DMS79 (cell line): ENCODE measurements around the gene PLK5.
"Not testable (repeated sequence)": the region's sequence is repeated elsewhere in the genome, so short reads cannot be mapped to it uniquely, and the experiment has no call there.

Source experiments
- DNase-seq: peaks from one replicate; lab custom pipeline; 2025; lab: John Stamatoyannopoulos, UW

PLK5 gene

DNA sequence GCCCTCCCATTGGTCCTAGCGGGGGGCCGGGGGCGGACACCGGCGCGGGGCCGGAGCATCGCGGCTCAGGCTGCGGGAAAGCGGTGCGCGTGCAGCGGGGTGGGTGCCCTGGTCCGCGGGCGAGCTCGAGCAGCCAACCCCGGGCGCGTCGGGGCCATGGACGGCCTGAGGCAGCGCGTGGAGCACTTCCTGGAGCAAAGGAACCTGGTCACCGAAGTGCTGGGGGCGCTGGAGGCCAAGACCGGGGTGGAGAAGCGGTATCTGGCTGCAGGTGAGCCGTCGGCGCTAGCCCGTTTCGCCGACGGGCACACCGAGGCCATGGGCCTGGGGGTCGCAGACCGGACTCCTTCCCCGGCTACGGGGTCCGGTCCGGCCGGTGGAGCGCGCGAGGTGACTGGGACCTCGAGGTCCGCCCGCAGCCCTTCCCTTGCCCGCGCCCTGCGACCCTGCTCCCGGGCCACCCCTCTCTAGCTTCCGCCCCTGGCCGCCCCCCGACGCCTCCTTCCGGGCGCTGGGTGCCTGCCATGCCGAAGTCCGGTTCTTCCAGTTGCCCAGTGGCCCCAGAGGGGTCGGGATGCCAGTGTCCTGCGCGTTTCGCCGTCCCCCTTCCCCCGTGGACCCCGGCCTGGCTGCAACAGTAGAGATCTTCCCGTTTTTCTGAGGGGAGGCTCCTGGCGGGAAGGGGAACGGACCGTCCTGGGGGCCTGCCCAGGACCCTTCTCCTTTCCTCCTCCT, 32.6 kb upstream of the PLK5 start, which contains the start of gene REEP6:
Gene REEP6, plus strand, starts transcription at position 68 of the 735 bp plus-strand sequence. Its CDS starts 89 bp downstream, at position 157.
- no peak for DNase-seq

DNA sequence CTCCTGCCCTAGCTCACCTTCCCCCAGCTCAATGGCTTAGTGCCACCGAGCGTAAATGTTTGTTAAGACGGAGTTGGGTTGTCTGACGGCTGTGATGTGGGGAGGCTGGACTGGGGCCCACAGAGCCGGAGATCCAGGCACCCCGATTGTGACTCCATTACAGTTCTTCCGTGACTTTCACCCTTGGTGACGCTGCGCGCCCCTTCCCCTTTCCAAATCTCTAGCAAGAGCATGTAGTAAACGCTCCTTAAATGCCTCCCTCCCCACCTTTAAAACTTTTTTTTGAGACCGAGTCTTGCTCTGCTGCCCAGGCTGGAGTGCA, 32.1 kb upstream of the PLK5 start:
- no peak for DNase-seq

DNA sequence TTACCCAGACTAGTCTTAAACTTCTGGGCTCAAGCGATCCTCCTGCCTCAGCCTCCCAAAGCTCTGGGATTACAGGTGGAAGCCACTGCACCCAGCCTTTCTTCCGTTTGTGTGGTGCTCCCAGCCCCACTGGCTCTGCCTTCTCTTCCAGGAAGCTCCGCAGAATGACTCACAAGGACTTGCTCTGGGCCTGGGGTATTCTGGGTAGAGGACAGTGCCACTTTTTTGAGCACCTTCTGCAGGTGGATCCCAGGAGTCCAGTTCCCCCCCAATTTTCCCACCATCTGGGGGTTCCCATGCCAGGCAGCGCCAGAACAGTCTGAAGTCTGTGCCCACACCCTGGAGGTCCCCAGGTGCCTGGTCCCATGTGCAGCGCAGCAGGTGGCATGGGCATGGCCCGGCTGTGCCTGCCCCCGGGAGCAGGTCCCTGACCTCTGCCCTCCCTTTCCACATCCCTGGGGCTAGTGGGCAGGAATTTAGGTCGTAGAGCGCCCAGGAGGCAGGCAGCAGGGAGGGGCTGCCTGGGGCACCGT, 31.3 kb upstream of the PLK5 start:
- no peak for DNase-seq

DNA sequence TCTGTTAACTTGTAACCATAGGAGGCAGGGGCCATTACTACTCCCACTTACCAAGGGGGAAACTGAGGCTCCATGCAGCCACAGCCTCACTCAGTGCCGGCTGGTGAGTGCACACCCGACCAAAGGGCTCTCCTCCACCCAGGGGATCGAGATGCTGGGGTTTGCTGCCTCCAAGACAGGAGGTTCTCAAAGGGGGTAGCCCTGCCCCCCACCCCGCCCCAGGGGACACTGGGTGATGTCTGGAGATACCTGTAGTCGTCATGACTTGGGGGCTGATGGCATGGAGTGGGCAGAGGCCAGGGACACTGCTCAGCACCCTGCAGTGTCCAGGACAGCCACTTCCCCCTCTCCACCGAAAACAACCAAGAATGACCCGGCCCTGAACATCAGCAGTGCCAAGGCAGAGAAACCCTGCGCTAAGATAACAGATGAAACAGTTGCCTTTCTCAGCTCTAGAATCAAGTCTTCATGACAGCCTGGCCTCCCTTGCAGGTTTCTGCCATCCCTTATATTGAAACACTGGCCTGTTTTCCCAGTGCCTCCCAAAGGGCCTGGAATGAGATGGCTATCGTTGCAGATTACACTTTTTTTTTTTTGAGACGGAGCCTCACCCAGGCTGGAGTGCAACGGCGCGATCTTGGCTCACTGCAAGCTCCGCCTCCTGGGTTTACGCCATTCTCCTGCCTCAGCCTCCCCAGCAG, 29.6 kb upstream of the PLK5 start:
- DNase-seq, result no peak

DNA sequence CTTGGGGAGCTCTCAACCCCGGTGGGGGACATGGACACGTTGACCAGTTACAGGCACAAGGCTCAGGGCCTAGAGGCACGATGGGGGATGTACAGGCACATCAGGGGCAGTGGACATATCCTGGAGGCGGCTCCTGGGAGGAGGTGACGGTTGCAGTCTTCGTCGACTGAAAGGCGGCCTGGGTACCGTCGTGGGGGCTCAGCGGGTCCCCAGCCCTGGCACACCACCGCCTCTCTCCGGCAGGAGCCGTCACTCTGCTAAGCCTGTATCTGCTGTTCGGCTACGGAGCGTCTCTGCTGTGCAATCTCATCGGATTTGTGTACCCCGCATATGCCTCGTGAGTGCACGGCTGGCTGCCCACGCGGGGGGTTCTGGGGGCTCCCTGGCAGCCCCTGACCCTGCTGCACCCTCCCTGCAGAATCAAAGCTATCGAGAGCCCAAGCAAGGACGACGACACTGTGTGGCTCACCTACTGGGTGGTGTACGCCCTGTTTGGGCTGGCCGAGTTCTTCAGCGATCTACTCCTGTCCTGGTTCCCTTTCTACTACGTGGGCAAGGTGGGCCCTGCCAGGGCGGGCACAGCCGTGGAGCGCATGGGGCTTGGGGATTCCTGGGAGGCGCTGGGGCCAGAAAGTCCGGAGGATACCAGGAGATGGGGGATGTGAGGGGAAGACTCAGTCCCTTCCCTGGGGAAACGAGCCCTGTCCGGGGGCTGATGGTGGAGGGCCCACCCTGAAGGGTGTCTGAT, 28.7 kb upstream of the PLK5 start:
- DNase-seq, result no peak

DNA sequence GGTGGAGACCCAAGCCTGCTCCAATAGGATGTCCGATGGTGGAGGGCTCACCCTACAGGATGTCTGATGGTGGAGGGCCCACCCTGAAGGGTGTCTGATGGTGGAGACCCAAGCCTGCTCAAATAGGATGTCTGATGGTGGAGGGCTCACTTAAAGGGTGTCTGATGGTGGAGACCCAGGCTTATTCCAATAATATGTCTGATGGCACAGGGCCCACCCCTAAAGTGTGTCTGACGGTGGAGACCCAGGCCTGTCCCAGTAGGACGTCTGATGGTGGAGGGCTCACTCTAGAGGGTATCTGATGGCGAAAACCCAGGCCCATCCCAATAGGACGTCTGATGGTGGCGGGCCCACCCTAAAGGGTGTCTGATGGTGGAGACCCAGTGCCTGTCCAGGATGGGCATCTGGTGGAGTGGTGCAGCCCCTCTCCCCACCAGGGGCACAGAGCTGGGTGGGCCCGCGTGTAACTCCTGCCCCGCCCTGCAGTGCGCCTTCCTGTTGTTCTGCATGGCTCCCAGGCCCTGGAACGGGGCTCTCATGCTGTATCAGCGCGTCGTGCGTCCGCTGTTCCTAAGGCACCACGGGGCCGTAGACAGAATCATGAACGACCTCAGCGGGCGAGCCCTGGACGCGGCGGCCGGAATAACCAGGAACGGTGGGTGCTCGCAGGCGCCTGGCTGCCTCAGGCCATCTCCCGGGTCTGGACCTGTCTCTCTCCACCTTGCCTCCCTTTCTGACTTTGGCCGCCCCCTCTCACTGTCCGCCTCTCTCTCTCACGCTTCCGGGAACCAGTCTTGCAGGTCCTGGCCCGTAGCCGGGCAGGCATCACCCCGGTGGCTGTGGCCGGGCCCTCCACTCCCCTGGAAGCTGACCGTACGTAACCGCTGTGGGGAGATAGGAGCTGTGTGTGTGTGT, 27.8 kb upstream of the PLK5 start:
- no peak for DNase-seq

DNA sequence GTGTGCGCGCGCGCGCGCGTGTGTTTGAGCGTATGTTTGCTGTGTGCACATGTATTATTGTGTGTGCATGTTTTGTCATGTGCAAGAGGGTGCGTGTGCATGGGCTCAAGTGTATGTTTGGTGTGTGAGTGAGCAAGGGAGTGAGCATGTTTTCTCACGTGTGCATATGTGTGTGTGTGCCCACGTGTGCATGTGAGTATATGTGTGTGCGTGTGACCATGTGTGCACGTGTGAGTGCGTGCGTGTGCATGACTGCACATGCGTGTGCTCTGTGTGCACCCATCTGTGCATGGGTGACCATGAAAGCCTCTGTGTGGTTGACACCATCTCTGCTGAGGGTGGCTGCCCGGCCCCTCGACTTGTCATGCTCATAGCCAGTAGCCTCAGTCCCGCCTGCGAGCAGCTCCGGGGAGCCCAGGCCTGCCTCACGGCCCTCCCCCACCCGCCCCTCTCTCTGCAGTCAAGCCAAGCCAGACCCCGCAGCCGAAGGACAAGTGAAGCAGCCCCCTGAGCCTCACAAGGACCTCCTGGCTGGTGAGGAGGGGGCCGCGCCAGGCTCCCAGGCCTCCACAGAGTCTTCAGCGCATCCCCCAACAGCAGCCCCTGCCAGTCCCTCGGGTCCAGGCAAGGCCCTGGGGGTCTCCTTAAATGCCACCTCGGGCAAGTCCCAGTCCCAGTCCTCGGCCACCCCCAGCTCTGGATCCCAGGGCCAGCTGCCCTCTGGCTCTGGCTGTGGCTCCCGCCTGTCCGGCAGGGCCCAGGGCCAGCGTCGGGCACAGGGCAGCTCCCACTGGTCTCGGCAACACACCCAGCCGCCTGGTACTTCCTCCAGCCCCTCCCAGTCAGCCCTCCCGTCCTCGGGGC, 26.9 kb upstream of the PLK5 start:
- DNase-seq, result no peak

DNA sequence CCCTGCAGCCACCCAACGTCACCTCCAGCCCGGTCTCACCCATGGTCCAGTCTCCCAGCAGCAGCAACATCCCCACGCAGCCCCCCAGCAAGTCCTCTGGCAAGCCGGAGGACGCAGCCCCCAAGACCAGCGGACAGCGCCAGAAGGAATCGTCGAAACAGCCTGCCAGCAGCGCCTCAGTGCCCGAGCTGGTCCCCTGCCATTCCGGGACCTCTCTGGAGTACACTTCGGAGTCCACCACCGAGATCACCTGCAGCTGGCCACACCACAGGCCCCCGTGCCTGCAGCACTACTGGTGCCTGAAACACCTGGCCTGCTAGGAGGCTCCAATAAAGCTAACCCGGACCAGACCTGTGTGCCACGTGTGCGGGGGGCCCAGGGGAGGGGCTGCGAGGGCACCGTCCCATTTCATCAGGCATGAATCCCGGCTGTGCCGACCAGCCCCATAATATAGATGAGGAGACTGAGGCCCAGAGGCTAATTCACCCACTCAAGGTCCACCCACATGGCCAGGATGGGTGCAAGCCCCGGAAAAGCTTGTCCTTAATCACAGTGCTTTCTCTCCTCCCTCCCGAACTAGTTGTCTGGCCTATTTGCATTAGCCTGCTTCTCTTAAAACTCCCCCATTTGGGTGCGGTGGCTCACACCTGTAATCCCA, 26.2 kb upstream of the PLK5 start:
- DNase-seq, result no peak

DNA sequence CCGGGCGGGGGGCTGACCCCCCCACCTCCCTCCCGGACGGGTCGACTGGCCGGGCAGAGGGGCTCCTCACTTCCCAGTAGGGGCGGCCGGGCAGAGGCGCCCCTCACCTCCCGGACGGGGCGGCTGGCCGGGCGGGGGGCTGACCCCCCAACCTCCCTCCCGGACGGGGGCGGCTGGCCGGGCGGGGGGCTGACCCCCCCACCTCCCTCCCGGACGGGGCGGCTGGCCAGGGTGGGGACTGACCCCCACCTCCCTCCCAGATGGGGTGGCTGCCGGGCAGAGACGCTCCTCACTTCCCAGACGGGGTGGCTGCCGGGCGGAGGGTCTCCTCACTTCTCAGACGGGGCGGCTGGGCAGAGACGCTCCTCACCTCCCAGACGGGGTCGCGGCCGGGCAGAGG, 24.6 kb upstream of the PLK5 start:
- not testable (repeated sequence) for DNase-seq

DNA sequence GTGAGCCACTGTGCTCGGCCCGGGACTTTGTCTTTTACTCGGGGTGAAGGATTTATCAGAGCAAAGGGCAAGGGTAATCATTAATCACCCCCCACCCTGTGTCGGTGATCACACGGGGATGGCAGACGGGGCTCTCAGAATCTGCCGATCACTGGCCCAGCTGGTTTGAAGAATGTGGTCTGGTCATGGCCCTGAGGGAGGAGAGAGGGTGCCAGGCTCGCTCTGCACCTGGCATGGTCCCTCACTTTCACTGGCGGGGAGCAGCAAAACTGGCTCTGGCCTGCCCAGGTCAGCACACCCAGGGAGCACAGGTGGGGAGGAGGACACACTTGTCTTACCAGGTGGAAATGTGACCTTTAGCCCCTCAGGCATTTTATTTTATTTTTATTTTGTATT, 22.7 kb upstream of the PLK5 start:
- no peak for DNase-seq

DNA sequence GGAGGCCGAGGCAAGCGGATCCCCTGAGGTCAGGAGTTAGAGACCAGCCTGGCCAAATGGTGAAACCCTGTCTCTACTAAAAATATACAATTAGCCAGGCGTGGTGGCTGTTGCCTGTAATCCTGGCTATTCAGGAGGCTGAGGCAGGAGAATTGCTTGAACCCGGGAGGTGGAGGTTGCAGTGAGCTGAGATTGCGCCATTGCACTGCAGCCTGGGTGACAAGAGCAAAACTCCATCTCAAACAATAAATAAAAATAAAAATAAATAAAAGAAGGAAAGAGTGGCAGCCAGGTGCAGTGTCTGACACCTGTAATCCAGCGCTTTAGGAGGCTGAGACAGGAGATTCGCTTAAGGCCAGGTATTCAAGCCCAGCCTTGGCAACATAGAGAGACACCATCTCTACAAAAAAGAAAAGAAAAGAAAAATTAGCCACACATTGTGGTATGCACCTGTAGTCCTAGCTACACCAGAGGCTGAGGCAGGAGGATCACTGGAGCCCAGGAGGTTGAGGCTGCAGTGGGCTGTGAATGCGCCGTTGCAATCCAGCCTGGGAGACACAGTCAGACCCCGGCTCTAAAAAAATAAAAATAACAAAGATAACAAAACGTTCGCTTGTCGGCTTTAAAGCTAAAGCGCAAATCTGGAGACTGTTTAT, 21.3 kb upstream of the PLK5 start:
- DNase-seq, result no peak

DNA sequence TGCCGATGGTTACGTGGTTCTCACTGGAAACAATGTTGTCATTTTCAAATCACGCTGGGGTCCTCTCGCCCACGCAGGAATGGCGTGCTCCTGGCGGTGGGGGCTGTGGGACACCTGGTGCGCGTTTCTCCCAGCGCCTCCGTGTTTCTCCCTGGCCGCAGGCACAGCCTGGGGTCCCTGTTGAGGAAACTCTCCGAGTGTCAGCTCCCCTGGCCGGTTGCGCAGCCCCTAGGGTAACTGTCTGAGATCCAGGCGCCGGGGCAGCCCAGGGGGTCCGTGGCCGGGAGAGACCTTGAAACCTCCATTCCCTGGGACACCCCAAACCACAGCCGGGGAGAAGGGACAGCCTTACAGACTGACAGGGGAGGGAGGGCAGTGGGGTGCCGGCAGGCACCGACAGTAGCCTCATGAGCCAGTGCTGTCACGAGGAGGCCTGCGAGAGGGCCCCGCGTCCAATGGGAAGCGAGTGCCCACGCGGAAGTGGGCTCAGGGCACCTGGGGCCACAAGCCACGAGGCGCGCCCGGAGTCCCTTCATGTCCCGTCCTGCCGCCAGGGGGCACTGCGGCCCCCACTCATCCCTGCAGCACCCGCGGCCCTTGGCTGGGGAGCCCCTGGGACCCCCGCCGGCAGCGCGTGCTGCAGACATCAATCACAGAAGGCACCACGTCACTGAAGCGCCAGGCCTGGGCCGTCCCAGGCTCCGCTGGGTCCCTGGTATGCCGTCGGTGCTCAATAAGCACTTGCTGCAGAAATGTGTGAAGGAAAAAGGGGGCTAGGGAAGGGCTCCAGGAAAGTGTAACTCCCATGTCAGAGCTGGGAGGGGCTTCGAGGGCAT, 20.6 kb upstream of the PLK5 start:
- DNase-seq, result no peak

DNA sequence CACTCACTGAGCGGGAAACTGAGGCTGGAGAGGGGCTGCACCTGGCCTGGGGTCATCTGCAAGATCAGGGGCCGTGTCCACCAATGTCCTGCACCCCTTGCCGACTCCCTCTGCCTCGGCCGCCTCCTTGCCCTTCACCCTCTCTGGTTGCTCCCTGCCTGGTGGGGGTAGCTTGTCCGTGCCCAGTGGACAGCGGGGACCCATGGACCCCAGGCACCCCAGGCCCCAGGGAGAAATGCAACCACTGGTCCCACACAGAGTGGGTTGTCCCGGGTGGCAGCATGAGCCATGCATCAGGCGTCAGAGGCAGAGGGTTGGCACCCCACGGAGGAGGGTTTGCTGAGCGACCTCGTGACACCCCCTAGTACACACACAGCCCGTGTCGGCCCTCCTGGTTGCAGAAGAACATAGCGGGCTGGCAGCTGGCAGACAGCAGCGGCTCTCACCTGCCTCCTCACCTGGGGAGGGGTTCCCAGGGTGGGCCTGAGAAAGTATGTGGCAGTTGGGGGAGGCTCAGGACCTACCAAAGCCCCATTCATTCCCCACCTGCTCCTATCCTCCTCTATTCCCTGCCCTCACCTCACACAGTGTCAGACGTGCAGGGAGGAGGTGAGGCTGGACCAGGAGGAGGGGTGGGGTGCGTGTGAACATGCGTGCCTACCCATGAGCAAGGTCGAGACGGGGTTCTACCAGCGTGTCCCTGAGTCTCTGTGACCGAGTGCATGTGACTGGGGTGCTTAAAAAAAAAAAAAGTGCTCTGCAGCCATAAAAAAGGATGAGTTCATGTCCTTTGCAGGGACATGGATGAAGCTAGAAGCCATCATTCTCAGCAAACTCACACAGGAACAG, 19.7 kb upstream of the PLK5 start:
- no peak for DNase-seq

DNA sequence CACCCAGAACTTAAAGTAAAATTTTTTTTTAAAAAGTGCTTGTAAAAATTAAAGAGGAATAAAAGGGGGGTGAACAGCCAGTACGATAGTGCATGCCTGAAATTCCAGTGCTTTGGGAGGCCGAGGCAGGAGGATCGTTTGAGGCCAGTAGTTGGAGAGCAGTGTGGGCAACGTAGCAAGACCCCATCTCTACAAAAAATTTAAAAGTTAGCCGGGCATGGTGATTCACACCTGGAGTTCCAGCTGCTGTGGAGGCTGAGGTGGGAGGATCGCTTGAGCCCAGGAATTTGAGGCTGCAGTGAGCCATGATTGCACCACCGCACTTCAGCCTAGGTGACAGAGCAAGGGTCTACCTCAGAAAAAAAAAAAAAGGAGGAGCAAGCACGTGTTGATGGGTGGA, 18.9 kb upstream of the PLK5 start:
- no peak for DNase-seq

DNA sequence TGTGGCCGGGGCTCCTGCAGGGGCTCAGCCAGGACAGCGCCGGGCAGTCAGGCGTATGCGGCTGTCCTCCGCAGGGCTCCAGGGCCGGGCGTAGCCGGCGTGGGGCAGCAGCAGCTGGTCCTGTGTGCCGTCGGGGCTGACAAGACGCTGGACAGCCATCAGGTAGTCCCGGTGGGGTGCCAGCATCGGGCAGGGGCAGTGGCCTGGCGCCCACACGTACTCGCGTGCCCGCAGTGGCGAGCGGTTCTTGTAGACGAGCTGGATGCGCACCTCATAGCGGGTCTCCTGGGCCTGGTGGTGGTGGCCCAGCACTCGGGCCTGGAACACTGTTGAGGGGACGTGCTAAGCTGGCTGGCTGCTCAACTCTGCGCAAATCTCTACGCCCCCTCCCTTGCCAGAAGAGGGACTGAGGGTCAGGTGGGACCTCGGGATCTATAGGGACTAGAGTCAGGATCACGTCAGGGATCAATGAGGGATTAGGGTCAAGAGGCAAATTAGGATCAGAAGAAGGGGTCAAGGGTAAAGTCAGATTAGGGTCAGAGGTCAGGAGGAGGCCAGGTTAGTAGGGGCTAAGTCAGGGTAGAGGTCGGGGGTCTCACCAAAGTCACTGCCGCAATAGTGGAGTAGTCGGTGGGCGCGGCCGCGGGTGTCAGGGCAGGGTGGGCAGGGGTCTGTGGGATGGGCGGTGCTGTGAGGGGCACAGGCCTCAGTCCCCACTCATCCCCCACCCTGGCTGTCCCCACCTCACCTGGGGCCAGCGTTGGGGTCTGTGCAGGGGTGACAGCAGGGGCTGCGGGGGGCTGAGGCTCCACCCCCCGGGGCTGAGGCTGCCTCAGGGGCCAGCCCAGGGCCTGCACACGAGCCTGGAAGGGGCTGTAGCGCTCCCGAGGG, 17.6 kb upstream of the PLK5 start:
- no peak for DNase-seq

DNA sequence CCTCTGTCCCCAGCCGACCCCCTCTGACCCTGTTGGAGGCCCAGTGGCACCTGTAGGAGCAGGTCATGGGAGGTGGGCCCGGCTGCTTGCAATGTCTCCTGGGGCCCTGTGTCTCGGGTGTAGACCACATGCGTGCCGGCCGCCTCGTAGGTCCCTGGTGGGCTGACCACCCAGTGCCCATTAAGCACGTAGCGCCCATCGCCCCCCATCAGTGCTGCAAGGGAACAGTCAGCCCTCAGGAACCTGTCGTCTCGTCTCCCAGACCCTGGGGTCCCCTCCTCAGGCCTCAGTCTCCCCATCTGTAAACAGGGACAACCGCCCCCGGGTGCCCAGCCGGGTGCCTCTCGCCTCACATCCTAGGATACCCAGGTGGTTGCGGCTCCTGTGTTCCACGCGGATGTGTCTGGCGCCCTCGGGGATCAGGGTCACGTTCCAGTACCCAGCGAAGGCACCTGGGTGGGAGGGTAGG, 16.7 kb upstream of the PLK5 start:
- no peak for DNase-seq
